LNCaP clone FGC (cell line): ENCODE measurements around the gene CALML3.

Experiments used
- DNase-seq: peaks from one replicate; pipeline ENCODE4 v3.0.0-alpha.2; 2011; ENCODE audit warnings: low read depth
- H3K4me3 ChIP-seq: 2 replicates; pipeline ENCODE4 v1.5.1; 2011; ENCODE audit warnings: mild to moderate bottlenecking, low read depth, low read length, control low read depth
- CTCF ChIP-seq: IDR thresholded peaks from 2 replicates; pipeline ENCODE4 v1.5.1; 2012; ENCODE audit warnings: mild to moderate bottlenecking; ENCODE audit not compliant: control insufficient read depth, insufficient read depth; ENCODE audit errors: extremely low read depth

CALML3 gene

GRCh38 chr10:5492929-5493576 lies 31.7 kb upstream of the CALML3 start:
- no peak for TF ChIP-seq CTCF
- no peak overlapping the region for H3K4me3 ChIP-seq
- no peak for DNase-seq

- DNase-seq: no peak
- no peak for TF ChIP-seq CTCF
- no peak overlapping the region for H3K4me3 ChIP-seq
These were observed 31.1 kb upstream of the CALML3 start for GRCh38 chr10:5493691-5494090.

GRCh38 chr10:5494611-5495010 lies 30.1 kb upstream of the CALML3 start:
- TF ChIP-seq CTCF: no peak
- no peak overlapping the region for H3K4me3 ChIP-seq
- no peak for DNase-seq

- no peak for TF ChIP-seq CTCF
- no peak overlapping the region for H3K4me3 ChIP-seq
- no peak for DNase-seq
These were observed 28.2 kb upstream of the CALML3 start for GRCh38 chr10:5496261-5497250.

GRCh38 chr10:5497289-5497688 lies 27.5 kb upstream of the CALML3 start:
- DNase-seq: no peak
- TF ChIP-seq CTCF: no peak
- H3K4me3 ChIP-seq: no peak overlapping the region

GRCh38 chr10:5497948-5498730 lies 26.6 kb upstream of the CALML3 start:
- no peak for DNase-seq
- no peak for TF ChIP-seq CTCF
- H3K4me3 ChIP-seq: no peak overlapping the region
